ENCODE data around the gene ALDH2. TPM values are rescaled to one million over a fixed set of nuclear protein-coding genes. Genes with fewer than 3 reads are reported as not detected.
"Not testable (repeated sequence)": the region's sequence is repeated elsewhere in the genome, so short reads cannot be mapped to it uniquely, and the experiment has no call there.

ALDH2 gene
- total RNA-seq, 1 donor from 2014 or later: 68.4 TPM

DNA sequence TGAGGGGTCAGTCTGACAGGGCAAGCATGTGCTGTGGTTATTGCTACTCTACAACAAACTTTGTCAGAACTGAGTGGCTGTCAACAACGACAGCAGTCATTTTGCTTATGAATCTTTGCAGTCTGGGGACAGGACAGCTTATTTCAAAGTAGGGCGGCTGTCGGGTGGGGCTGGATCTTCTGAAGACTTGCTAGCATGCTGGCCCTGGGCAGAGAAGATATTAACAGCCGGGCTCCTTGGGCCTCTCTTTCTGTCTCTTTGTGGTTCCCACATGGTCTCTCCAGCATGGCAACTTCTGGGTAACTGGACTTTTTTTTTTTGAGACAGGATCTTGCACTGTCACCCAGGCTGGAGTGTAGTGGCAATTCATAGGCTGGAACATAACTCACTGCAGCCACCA lies 33.9 kb upstream of the ALDH2 start:
- no peak for DNase-seq (ENCODE audit: extremely low spot score, unreplicated experiment)
- Mint-ChIP-seq H3K9me3 (ENCODE audit: unreplicated experiment) (no peaks in the 10 kb centered on the region), H3K27me3 (ENCODE audit: unreplicated experiment) (no peaks in the 10 kb centered on the region), H3K36me3 (ENCODE audit: unreplicated experiment) (peaks cover 32% of the 10 kb centered on the region), H3K4me3 (ENCODE audit: unreplicated experiment) (no peak overlapping the region), H3K27ac (ENCODE audit: unreplicated experiment) (no peak overlapping the region), H3K4me1 (ENCODE audit: unreplicated experiment) (no peaks in the 10 kb centered on the region)
- TF ChIP-seq, protein P1, sequence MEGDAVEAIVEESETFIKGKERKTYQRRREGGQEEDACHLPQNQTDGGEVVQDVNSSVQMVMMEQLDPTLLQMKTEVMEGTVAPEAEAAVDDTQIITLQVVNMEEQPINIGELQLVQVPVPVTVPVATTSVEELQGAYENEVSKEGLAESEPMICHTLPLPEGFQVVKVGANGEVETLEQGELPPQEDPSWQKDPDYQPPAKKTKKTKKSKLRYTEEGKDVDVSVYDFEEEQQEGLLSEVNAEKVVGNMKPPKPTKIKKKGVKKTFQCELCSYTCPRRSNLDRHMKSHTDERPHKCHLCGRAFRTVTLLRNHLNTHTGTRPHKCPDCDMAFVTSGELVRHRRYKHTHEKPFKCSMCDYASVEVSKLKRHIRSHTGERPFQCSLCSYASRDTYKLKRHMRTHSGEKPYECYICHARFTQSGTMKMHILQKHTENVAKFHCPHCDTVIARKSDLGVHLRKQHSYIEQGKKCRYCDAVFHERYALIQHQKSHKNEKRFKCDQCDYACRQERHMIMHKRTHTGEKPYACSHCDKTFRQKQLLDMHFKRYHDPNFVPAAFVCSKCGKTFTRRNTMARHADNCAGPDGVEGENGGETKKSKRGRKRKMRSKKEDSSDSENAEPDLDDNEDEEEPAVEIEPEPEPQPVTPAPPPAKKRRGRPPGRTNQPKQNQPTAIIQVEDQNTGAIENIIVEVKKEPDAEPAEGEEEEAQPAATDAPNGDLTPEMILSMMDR (IDR thresholded peaks at IDR 0.05): no peak

DNA sequence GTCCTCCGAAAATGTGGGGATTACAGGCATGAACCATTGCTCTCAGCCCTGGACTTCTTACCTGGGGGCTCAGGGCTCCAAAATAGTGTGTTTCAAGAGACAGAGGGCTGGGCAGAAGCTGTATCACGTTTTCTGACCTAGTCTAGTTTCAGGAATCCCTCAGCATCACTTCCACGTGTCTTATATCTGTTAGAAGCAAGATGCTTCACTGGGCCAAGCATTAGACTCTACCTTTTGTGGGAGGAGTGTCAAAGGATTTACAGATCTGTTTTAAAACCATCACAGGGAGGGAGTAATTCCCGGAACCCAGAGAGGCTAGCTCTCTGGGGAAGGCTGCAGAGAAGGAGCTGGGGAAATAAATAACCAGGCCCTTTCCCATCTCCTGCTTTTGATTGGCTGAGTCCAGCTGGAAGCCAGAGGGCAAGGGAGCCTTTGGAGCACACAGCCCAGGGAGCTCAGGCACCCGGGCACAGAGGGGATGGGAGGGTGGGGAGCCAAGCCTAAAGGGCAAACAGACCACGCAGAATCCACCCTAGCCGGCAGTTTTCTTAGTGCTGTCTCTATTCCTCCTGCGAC lies 33.3 kb upstream of the ALDH2 start:
- H3K27ac Mint-ChIP-seq (ENCODE audit: unreplicated experiment): no peak overlapping the region
- DNase-seq (ENCODE audit: extremely low spot score, unreplicated experiment): no peak
- H3K9me3 Mint-ChIP-seq (ENCODE audit: unreplicated experiment): no peaks in the 10 kb centered on the region
- TF ChIP-seq, protein P1 (IDR thresholded peaks at IDR 0.05): no peak
- H3K36me3 Mint-ChIP-seq (ENCODE audit: unreplicated experiment): peaks cover 28% of the 10 kb centered on the region
- no peak overlapping the region for H3K4me3 Mint-ChIP-seq (ENCODE audit: unreplicated experiment)
- no peaks in the 10 kb centered on the region for H3K27me3 Mint-ChIP-seq (ENCODE audit: unreplicated experiment)
- H3K4me1 Mint-ChIP-seq (ENCODE audit: unreplicated experiment): no peaks in the 10 kb centered on the region

DNA sequence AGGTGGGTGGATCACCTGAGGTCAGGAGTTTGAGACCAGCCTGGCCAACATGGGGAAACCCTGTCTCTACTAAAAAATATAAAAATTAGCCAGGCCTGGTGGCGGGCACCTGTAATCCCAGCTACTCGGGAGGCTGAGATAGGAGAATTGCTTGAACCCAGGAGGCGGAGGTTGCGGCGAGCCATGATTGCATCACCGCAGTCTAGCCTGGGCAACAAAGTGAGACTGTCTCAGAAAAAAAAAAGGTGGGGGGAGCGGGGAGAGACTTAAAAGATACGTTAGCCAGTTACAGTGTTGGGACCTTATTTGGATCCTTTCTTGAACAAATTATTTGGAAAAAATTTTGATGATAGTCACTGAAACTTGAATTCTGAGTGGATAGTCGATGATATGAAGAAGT lies 27.2 kb upstream of the ALDH2 start:
- H3K27ac Mint-ChIP-seq (ENCODE audit: unreplicated experiment): peak overlapping the region; percentile 14
- not testable (repeated sequence) for H3K27me3 Mint-ChIP-seq (ENCODE audit: unreplicated experiment)

DNA sequence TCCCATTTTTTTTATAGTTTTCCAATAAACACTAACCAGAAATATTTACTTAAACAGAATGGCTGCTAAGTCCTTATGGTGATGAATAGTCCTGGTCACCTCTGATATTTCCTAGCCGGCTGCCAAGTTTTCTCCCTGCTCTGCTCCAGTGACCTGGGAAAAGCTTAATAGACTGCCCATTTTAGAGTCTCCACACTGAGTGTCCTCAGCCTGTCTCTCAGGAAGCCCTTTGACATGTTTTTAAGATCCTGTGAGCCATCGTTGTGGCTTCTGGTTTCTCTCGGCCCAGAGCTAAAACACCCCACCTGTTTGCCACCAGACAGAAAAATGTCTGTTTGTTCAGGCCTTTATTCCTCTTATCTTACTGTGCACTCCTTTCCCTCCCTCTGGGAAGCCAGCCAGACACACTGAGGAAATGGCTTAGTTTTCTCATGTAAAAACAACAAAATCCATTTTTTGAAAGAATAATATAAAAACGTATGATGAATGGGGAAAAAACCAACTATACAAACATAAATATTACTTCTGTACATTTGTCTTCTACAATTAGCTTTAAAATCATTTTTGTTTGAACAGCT lies 25.4 kb upstream of the ALDH2 start:
- peaks cover 33% of the 10 kb centered on the region for H3K4me1 Mint-ChIP-seq (ENCODE audit: unreplicated experiment)
- H3K36me3 Mint-ChIP-seq (ENCODE audit: unreplicated experiment): peaks cover 24% of the 10 kb centered on the region
- no peaks in the 10 kb centered on the region for H3K27me3 Mint-ChIP-seq (ENCODE audit: unreplicated experiment)
- H3K9me3 Mint-ChIP-seq (ENCODE audit: unreplicated experiment): no peaks in the 10 kb centered on the region
- TF ChIP-seq, protein P1 (IDR thresholded peaks at IDR 0.05): no peak
- peak overlapping the region; percentile 9 for H3K4me3 Mint-ChIP-seq (ENCODE audit: unreplicated experiment)
- DNase-seq (ENCODE audit: extremely low spot score, unreplicated experiment): no peak
- H3K27ac Mint-ChIP-seq (ENCODE audit: unreplicated experiment): peak overlapping the region; percentile 82

More for the DNA sequence above, 27.2 kb upstream of the ALDH2 start:
- Mint-ChIP-seq H3K4me1 (ENCODE audit: unreplicated experiment) (peaks cover 33% of the 10 kb centered on the region), H3K36me3 (ENCODE audit: unreplicated experiment) (peaks cover 12% of the 10 kb centered on the region)
- not testable (repeated sequence) for H3K9me3 Mint-ChIP-seq (ENCODE audit: unreplicated experiment); H3K4me3 Mint-ChIP-seq (ENCODE audit: unreplicated experiment); DNase-seq (ENCODE audit: extremely low spot score, unreplicated experiment)

DNA sequence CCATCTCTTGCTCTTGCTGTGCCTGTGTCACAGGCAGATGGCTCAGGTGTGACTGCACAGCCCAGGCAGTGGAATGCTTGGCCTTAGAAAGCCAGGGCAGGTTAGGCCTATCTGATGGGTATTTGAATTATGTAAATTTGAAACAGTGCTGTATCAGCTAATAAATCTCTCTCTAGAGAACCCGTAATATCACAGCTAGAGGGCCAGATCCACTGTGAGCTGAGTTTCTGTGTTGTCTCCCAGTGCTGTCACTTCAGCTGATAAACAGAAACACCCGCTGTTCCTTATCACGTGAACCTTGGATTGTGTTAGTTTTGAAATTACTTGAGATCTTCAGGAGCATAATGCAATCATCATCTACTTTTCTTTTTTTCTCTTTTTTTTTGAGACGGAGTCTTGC lies 21.5 kb upstream of the ALDH2 start:
- H3K36me3 Mint-ChIP-seq (ENCODE audit: unreplicated experiment): peaks cover 24% of the 10 kb centered on the region
- no peaks in the 10 kb centered on the region for H3K9me3 Mint-ChIP-seq (ENCODE audit: unreplicated experiment)
- no peak for DNase-seq (ENCODE audit: extremely low spot score, unreplicated experiment)
- no peaks in the 10 kb centered on the region for H3K27me3 Mint-ChIP-seq (ENCODE audit: unreplicated experiment)
- H3K4me1 Mint-ChIP-seq (ENCODE audit: unreplicated experiment): peaks cover 24% of the 10 kb centered on the region
- TF ChIP-seq, protein P1 (IDR thresholded peaks at IDR 0.05): no peak
- H3K4me3 Mint-ChIP-seq (ENCODE audit: unreplicated experiment): no peak overlapping the region
- no peak overlapping the region for H3K27ac Mint-ChIP-seq (ENCODE audit: unreplicated experiment)
